ENCODE results near the gene GPR65. TPM values are rescaled to one million over a fixed set of nuclear protein-coding genes. Genes with fewer than 3 reads are reported as not detected.

GPR65 gene, protein sequence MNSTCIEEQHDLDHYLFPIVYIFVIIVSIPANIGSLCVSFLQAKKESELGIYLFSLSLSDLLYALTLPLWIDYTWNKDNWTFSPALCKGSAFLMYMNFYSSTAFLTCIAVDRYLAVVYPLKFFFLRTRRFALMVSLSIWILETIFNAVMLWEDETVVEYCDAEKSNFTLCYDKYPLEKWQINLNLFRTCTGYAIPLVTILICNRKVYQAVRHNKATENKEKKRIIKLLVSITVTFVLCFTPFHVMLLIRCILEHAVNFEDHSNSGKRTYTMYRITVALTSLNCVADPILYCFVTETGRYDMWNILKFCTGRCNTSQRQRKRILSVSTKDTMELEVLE
- total RNA-seq (2014; rRNA removed) = not detected in 2 replicates
- polyA plus RNA-seq (2012) = not detected

DNA sequence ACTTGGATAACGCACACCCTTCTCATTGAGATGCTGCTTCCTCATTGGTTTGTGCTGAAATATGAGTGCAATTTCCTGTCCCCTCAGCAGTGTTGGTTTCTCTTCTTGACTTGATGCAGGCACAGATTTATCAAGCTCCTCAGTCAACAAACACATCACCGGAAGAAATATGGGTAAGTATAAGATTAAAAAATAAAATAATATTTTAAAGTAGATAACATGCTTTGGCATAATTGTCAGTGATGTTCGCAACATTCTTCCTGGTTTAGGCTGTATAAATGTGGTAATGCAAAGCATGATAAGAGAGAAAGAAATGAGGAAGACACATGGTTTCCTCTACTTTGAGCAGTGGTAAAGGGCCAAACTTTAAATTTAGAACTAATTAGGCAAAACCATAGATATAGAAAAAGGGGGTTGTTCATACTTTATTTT lies at the start of gene GPR65:
Gene GPR65 (plus strand): TSS at position 86 of the 432 bp plus-strand sequence. CDS start 5,713 bp downstream, outside the sequence.
- no peak for DNase-seq (ENCODE audit: low read depth)

DNA sequence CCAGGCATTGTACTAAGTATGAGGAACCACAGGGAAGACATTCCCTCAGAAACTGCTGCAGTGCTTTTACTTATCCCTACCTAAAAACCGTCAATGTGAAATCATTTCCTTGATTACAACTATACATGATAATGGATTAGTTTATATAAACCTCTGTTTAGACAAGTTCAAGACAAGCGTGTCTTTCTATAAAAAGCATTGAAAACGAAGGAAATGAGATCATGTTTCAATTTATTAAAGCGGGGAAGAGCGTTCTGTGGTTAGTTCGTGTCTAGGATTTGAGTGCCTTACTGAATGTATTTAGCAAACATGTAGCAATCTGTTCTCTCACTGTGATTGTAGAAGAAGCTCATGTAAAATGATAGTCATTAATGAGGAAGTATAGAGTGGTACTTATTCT lies 49.4 kb upstream of the GPR65 start:
- DNase-seq (ENCODE audit: low read depth) = no peak

DNA sequence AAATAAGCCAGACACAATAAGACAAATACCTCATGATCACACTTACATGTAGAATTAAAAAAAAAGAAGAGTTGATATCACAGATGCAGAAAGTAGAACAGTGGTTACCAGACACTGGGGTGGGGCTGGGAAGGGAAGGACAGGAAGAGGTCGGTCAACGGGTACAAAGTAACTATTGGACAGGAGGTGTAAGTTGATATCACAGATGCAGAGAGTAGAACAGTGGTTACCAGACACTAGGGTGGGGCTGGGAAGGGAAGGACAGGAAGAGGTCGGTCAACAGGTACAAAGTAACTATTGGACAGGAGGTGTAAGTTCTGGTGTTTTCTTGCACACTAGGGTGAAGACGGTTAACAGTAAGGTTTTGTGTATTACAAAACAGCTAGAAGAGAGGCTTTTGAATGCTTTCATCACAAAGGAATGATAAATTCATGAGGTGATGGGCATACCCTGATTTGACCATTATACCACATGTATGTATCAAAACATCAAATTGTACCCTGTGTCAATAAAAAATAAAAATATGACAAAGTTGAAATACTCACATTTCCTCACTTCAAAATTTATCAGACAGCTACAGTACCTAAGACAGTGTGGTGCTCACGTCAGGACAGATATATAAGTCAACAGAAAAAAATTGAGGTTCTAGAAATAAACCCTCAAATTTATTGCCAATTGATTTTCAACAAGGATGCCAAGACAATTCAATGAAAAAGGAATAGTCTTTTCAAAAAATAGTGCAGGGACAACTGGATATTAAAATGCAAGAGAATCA lies 44.7 kb upstream of the GPR65 start:
- no peak for DNase-seq (ENCODE audit: low read depth)

DNA sequence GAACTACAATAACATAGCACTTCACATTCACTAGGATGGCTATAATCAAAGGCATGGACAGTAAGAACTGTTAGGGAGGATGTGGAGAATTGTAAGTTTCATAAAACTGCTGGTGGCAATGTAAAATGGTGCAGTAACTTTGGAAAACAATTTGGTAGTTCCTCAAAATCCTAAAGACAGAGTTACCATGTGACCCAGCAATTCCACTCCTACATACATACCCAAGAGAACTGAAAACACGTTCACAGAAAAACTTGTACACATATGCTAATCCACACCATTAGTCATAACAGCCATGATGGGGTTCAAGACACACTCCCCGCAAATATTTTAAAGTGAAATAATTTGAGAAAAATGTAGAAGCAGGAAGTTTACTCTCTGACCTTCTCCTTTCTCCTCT lies 43.7 kb upstream of the GPR65 start:
- DNase-seq (ENCODE audit: low read depth) = no peak

DNA sequence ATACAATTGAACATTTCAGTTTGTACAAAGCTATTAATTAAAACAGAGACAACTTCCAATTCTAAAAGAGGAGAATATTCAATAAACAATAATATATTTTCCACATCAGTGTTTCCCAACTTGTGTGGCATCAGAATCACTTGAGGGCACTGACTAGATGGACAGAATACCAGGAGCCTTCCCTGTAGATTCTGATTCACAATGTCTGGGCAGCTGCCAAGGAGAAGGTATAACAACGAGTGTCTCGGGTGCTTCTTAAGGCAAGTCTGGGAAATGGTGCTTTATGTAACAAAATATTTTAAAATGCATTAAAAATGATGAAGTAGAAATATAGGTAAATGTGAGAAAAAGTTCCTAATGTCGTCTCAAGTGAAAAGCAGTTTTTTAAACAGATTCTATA lies 38.1 kb upstream of the GPR65 start:
- peak; percentile 13 for DNase-seq (ENCODE audit: low read depth)

DNA sequence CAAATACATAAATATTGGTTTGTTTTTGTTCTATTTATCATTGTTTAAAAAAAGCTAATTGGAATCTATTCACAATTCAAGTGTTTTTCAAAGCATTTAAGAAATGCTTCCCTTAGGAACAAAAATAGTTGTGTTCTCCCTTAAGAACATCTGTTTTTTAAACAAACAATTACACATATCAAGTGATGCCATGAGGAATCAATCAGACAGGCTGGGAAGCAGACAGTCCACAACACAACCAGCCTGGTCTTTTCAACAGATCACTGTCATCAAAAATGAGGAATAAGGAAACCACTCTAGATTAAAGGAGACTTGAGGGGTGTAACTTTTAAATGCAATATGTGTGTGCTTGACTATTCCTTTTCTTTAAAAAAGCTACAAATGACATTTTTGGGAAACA lies 37.4 kb upstream of the GPR65 start:
- no peak for DNase-seq (ENCODE audit: low read depth)

DNA sequence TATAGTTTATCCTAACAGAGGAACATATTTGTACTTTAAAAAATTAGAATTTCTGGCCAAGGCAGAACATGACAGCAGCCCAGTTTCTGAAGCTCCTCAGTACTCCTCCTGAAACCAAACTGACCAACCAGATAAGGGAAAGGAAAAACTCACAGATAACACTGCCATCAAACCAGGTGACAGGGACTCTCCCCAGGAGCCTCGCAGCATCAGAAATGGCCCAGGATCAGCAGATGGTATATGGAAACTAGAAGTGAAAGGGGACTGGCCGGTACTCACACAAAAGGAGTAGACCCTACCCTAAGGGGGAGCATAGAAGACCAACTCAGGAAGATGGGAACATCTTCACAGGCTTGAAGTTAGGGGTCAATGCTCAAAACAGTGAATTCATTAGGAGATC lies 33.9 kb upstream of the GPR65 start:
- DNase-seq (ENCODE audit: low read depth) = no peak

DNA sequence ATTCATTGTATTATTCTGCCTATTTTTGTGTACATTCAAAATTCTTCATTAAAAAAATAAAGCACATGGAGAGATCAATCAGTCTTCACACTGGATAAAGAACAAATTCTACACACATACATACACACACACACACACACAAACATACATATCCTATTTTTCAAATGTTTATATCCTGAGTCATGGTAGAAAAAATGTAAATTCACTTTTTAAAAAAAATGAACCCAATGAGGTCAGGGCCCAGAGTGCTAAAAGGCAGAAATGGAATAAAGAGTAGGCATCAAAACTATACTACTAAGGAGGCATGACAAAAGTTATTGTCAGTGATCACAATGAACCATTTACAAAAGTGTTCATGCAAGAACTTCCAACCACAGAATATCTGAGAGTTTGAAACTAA lies 29.3 kb upstream of the GPR65 start:
- DNase-seq (ENCODE audit: low read depth) = no peak

DNA sequence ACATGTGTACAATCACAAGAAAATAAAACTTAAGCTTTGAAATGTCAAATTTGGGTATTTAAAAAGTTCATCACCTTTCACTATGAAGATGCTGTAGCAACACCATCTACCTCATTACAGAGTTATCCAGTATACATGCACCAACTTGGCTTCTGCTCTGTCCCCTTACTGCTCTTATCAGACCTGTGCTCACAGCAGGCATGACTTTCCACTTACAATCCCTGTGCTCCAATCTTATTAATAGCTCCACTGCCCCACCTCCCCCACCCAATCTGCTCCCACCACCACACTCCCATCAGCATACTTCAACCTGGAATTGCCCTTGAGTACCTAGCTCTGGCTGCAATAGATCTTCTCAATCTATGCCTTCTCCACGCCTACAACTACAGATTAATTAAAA lies 25.2 kb upstream of the GPR65 start:
- no peak for DNase-seq (ENCODE audit: low read depth)

DNA sequence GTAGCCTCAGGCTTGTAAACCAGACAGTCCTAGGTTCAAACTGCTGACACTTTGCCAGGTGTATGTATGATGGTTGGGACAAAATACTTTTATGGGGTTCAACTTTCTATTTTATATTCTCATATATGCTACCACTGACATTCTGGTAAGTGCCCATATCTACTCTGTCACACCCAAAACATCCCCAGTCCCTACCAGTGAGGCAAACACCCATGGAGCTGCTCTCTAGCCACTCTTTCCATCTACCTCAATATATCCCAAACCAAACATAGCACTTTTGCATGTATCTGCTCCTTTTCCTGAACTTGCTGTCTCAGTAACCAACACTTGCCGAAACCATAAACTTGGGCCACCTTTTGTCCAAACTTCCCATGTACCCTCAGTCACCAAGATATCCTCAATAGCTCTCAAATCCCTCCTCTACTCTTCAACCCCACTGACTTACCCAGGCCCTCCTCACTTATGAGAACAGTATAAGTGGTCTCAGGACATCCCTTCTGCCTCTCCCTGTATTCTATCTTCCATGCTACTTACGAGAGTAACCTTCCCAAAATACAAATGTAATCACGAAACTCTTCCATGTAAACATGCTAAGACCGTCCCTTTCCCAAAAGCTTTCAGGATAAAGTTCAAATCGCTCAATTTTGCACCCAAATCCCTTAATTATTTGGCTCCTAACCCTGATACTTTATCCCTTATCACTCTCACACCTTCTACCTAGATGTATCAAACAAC lies 15.5 kb upstream of the GPR65 start:
- no peak for DNase-seq (ENCODE audit: low read depth)

DNA sequence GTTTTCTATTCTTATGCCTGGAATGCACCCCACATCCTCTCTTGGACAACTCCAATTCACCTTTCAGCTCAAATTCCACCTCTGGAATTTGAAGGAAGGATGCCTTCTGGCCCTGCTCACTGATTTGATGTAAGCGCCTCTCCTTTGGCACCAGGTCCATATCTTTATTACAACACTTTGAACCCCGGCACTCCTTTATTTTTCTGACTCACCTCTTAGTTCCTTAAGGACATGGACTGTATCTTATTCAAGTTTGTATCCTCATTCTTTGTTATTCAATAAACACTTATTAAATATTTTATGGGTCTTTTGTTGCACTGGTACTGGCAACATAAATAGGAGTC lies 15.0 kb upstream of the GPR65 start:
- DNase-seq (ENCODE audit: low read depth) = no peak

DNA sequence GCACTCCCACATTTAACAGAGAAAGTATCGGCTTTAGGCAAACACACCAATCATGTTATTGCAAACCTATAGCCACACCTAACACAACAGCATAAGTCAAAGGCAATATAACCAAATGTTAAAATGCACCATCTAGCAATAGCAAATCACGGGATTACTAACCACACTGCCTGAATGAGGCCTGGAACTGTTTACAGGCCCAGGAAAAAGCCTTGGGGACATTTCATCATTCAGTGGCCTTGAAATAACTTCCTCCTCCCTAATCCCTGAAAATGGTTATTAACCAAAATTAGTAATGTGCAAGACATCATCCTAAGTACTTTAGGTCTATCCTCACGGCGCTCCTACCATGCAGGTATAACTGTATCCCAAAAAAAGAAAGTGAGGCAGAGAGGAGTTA lies 14.3 kb upstream of the GPR65 start:
- no peak for DNase-seq (ENCODE audit: low read depth)

DNA sequence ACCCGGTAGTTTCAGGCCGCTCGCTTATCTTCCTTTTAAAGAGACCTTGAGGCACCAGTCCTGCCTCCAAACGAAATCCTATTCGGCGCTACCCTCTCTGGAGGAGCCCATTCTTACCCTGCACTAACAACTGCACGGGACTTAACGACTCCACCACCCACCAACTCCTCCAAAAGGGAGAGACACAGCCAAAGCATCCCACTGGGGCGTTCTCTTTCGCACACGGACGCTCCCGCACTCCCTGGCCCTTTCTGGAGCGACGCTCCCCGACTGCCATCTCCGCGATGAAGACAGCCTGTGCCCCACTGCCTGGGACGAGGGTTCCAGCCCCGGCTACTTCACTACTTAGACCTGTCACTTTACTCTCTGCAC lies 12.6 kb upstream of the GPR65 start:
- DNase-seq (ENCODE audit: low read depth) = no peak

DNA sequence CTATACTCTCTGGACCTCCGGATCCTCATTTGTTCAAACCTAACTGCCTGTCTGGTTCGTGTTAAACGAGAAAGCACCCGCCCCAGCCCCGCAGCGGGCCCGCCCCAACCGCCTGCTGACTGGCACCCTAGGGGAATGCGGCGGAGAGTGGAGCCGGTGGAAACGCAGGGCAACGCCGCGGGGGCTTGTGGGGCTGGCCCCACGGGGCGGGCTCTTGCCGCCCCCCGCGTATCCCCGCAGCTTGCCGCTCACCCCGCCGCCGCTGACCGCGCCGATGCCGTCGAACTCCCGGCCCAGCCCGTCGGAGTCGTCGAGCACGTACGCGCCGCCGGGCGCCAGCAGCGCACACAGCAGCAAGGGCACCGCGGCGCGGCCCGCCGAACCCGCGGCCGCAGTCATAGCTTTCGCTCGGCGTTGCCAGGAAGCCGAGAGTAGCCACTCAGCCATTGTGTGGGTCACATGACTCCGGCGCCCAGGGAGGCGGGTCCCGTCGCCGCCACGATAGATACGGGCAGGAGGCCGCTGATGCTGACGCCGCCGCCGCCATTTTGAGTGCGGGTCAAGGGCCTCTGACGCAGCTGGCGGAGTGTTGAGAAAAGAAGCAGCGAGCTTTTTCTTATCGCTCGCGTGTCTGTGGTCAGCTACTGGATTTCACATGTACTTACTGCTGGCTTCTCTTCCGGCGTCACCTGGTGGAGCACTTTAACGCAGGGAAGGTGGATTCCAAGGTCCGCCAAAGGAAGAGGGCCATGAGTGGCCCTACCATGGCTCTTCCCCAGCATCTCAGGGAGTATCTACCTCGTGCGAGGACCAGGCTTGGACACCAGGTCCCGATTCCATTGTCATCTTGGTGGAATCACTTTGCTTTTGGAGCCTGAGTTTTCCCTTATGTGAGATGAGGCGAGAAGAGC lies 12.0 kb upstream of the GPR65 start, which contains the start of gene GALC:
Gene GALC (minus strand): TSS at position 465 of the 911 bp plus-strand sequence. CDS start 18 bp downstream, at position 447.
- DNase-seq (ENCODE audit: low read depth) = peak; percentile 88

DNA sequence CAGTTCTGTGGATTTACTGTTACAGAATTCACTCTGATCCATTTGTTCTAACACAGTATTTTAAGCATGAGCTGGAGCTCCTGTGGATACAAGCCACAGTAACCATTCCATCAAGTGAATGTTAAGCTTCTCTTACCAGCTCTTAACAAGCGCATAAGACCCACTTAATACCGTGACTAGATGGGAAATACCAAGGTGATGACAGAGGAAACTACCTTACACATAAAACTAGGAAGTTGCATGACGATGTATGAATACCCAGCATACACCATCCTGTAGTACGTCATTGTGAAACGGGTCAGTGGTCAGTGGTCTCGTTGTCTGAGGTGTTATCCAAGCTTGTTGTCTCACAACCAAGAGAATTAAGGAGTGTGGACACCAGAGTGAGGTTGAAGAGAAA lies 10.0 kb upstream of the GPR65 start:
- DNase-seq (ENCODE audit: low read depth) = no peak

DNA sequence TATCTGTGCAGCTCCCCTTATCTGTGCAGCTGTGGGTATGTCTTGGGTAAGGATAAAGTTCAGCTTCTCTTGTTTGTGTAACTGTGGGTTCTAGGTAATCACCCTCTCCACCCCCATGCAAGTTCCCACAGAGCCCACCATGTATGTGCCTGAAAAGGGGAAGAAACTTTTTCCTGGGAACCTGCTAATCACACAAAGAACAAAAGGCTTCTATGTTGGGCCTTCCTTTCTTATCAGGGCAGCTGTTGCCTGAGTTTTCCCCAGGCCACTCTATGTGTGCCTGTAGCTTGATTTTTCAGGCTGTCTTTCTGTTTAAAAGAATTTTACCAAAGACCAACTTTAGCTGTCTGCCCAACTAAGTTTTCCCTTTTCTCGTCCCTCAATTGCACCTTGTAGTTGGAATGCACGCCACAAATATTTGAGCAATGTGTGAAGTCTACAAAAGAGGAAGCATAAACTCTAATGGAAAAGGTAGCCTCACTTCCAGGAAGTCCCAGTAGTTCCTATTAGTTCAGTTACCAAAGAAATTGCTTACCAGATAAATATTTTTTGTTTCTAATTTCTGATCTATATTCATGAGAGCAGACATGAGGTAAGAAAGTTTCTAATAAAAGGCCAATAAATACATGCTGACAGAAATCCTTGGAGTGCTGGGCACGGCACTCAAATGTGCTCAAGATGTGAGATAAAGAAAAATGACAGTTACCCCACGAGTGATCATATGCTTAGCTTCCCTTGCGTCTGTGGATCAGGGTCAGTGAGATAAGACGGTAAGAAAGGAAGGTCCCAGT lies 9.2 kb upstream of the GPR65 start:
- no peak for DNase-seq (ENCODE audit: low read depth)

DNA sequence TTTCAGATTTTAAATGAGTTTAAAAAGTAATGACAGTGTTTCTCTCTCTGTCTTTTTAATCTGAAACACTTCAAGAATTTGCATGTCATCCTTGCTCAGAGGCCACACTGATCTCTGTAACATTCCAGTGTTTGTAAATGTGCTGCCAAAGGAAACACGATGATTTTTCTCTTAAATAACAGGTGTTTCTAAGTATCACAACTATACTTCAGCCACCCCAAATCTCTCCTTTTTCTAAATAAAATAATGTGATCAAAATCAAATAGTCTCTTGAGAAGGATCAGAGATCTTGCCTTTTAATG lies 8.7 kb upstream of the GPR65 start:
- peak; percentile 19 for DNase-seq (ENCODE audit: low read depth)

DNA sequence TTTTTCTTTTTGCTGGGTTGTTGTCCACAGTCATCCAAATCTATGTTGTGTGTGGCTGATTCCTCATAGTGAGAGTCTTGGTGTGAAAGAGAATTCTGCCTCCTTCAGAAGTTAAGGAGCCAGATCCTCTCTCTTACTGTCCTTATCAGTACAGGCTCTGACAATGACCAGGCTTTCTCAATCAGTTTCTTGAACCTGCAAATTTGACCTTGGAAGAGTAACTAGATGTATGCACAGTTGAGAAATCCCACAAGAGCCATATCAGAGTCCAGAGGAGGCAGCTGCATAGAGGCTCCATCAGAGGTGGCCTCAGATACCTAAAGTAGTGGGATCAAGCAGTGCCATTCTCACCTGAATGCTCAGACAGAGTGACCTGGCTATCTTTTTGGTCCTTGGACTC lies 6.5 kb upstream of the GPR65 start:
- DNase-seq (ENCODE audit: low read depth) = no peak

DNA sequence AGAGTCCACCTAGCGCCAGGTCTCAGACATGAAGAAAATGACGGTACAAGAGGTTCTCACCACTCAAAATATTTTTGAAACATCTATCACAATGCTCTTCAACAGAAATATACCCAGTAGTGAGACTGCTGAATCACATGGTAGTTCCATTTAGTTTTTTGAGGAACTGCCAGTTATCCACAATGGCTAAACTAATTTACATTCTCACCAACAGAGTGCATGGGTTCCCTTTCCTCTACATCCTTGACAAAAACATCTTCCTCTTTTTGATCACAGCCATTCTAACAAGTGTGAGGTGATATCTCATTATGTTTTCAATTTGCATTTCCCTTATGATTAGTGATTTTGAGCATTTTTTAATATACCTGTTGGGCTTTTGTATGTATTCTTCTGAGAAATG lies 5.7 kb upstream of the GPR65 start:
- DNase-seq (ENCODE audit: low read depth) = no peak

DNA sequence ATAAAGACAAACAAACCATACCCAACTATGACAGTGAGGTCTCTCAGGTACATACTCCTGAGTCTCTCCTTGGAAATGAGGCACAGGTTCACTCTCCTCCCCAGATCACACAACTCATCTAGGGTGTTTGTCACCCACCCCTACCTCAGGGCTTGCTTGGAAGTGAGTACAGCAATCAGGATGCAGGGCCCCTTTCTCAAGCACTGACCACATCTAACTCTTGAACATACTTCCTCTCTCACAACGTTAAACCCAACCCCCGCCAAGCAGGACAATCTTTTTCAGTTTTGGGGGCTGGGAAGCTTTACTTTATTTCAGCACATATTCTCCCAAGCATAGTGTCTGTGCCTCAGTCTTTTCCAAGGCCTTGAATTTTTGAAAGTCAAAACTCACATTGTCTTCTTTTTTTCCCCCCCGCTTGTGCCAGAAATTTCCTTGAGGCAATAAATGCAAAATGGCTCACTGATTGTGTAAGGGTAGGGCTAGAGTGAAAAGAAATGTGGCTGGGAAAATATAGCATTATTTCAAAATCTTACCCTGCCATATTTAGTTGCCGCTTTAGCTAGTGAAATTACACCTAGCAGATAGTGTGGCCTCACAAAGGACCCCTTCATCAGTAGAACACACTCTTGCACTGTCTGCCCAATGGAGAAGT lies 2.4 kb upstream of the GPR65 start:
- no peak for DNase-seq (ENCODE audit: low read depth)

All from LHCN-M2 (cell line).